ENCODE data around the gene ITGAL.

GRCh38 chr16:30571445-30572322 lies 99.1 kb downstream of the ITGAL start, which contains the start of gene ZNF688:
- TF ChIP-seq CTCF (IDR thresholded peaks at IDR 0.05) = no peak
- TF ChIP-seq EP300 (IDR thresholded peaks at IDR 0.05) = no peak
- TF ChIP-seq POLR2AphosphoS5 (IDR thresholded peaks at IDR 0.05) = peak; percentile 70 to 87 (median 80)

Measured in sigmoid colon (tissue), 4 donors.